ENCODE measurements around the gene MAP4K5.

Gene MAP4K5

GRCh38 chr14:50531595-50532501 lies 521 bp downstream of the MAP4K5 start:
- TF ChIP-seq, protein P1, sequence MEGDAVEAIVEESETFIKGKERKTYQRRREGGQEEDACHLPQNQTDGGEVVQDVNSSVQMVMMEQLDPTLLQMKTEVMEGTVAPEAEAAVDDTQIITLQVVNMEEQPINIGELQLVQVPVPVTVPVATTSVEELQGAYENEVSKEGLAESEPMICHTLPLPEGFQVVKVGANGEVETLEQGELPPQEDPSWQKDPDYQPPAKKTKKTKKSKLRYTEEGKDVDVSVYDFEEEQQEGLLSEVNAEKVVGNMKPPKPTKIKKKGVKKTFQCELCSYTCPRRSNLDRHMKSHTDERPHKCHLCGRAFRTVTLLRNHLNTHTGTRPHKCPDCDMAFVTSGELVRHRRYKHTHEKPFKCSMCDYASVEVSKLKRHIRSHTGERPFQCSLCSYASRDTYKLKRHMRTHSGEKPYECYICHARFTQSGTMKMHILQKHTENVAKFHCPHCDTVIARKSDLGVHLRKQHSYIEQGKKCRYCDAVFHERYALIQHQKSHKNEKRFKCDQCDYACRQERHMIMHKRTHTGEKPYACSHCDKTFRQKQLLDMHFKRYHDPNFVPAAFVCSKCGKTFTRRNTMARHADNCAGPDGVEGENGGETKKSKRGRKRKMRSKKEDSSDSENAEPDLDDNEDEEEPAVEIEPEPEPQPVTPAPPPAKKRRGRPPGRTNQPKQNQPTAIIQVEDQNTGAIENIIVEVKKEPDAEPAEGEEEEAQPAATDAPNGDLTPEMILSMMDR (IDR thresholded peaks at IDR 0.05; ENCODE audit: borderline replicate concordance, insufficient read depth, low read depth, low read length) = no peak
- peak overlapping the region; percentile 97 for H3K4me3 ChIP-seq (ENCODE audit: low read depth, low read length)

GRCh38 chr14:50530794-50531365 lies 1.5 kb downstream of the MAP4K5 start:
- H3K4me3 ChIP-seq (ENCODE audit: low read depth, low read length) = no peak overlapping the region
- TF ChIP-seq, protein P1 (IDR thresholded peaks at IDR 0.05; ENCODE audit: borderline replicate concordance, insufficient read depth, low read depth, low read length) = no peak

GRCh38 chr14:50530358-50530757 lies 2.0 kb downstream of the MAP4K5 start:
- no peak overlapping the region for H3K4me3 ChIP-seq (ENCODE audit: low read depth, low read length)

GRCh38 chr14:50529288-50530179 lies 2.8 kb downstream of the MAP4K5 start:
- no peak overlapping the region for H3K4me3 ChIP-seq (ENCODE audit: low read depth, low read length)
- TF ChIP-seq, protein P1 (IDR thresholded peaks at IDR 0.05; ENCODE audit: borderline replicate concordance, insufficient read depth, low read depth, low read length) = no peak

More at GRCh38 chr14:50530358-50530757, 2.0 kb downstream of the MAP4K5 start:
- TF ChIP-seq, protein P1 (IDR thresholded peaks at IDR 0.05; ENCODE audit: borderline replicate concordance, insufficient read depth, low read depth, low read length) = no peak

- H3K4me3 ChIP-seq (ENCODE audit: low read depth, low read length) = no peak overlapping the region
- TF ChIP-seq, protein P1 (IDR thresholded peaks at IDR 0.05; ENCODE audit: borderline replicate concordance, insufficient read depth, low read depth, low read length) = no peak
Observed at GRCh38 chr14:50528000-50528399, 4.4 kb downstream of the MAP4K5 start.

- TF ChIP-seq, protein P1 (IDR thresholded peaks at IDR 0.05; ENCODE audit: borderline replicate concordance, insufficient read depth, low read depth, low read length) = no peak
- H3K4me3 ChIP-seq (ENCODE audit: low read depth, low read length) = no peak overlapping the region
Observed at GRCh38 chr14:50524731-50525515, 7.4 kb downstream of the MAP4K5 start.

Measured in GM12875 (cell line).